Chondrocyte (in vitro differentiated cells): ENCODE measurements around the gene KMT2D. TPM values are rescaled to one million over a fixed set of nuclear protein-coding genes. Genes with fewer than 3 reads are reported as not detected.

Source experiments
- DNase-seq: peaks from one replicate; pipeline ENCODE4 v3.0.0; 2021; ENCODE audit warnings: mixed read lengths, low spot score
- H3K27ac Mint-ChIP-seq: one replicate; pipeline ENCODE4 v1.8.0; 2021; ENCODE audit warnings: mild to moderate bottlenecking, moderate library complexity, mixed read lengths; ENCODE audit not compliant: unreplicated experiment
- H3K27me3 Mint-ChIP-seq: 2 replicates; pipeline ENCODE4 v1.8.0; 2021; ENCODE audit warnings: low read depth, mixed read lengths
- H3K36me3 Mint-ChIP-seq: 2 replicates; pipeline ENCODE4 v1.8.0; 2021; ENCODE audit warnings: low read depth, mixed read lengths
- H3K4me1 Mint-ChIP-seq: 2 replicates; pipeline ENCODE4 v1.8.0; 2021; ENCODE audit warnings: low read depth, mild to moderate bottlenecking, mixed read lengths
- H3K4me3 Mint-ChIP-seq: one replicate; pipeline ENCODE4 v1.8.0; 2021; ENCODE audit warnings: mild to moderate bottlenecking, moderate library complexity, mixed read lengths; ENCODE audit not compliant: unreplicated experiment
- H3K9me3 Mint-ChIP-seq: 2 replicates; pipeline ENCODE4 v1.8.0; 2021; ENCODE audit warnings: low read depth, mixed read lengths
- CTCF ChIP-seq: fragments of 200-600 bp; sonication (generic); IDR thresholded peaks from 2 replicates; pipeline ENCODE4 v1.5.0; 2021; ENCODE audit warnings: antibody characterized with exemption, mild to moderate bottlenecking, moderate library complexity
- total RNA-seq: library from RNA; stranded (reverse); gene quantifications from 3 replicates; pipeline ENCODE4 v1.2.1, GENCODE V29; 2021

The KMT2D gene
- total RNA-seq, 1 donor from 2014 or later = 65.4 TPM

- peaks cover 16% of the 10 kb centered on the region for H3K4me1 Mint-ChIP-seq
- H3K27me3 Mint-ChIP-seq = no peaks in the 10 kb centered on the region
- H3K9me3 Mint-ChIP-seq = no peaks in the 10 kb centered on the region
- TF ChIP-seq CTCF = no peak
- no peak for DNase-seq
- peaks cover 24% of the 10 kb centered on the region for H3K36me3 Mint-ChIP-seq
- no peak overlapping the region for H3K27ac Mint-ChIP-seq
- no peak overlapping the region for H3K4me3 Mint-ChIP-seq
Observed at GRCh38 chr12:49022558-49023178, 37.9 kb downstream of the KMT2D start.

GRCh38 chr12:49021292-49021915, 39.2 kb downstream of the KMT2D start:
- no peak overlapping the region for H3K4me3 Mint-ChIP-seq
- H3K36me3 Mint-ChIP-seq = peaks cover 22% of the 10 kb centered on the region
- no peak for DNase-seq
- no peaks in the 10 kb centered on the region for H3K9me3 Mint-ChIP-seq
- peak overlapping the region; percentile 2 for H3K27ac Mint-ChIP-seq
- H3K27me3 Mint-ChIP-seq = no peaks in the 10 kb centered on the region
- no peak for TF ChIP-seq CTCF
- H3K4me1 Mint-ChIP-seq = peaks cover 28% of the 10 kb centered on the region

- H3K4me3 Mint-ChIP-seq = no peak overlapping the region
- DNase-seq = no peak
- peaks cover 16% of the 10 kb centered on the region for H3K36me3 Mint-ChIP-seq
- no peaks in the 10 kb centered on the region for H3K27me3 Mint-ChIP-seq
- H3K27ac Mint-ChIP-seq = peak overlapping the region; percentile 63
- no peaks in the 10 kb centered on the region for H3K9me3 Mint-ChIP-seq
- peaks cover 35% of the 10 kb centered on the region for H3K4me1 Mint-ChIP-seq
- TF ChIP-seq CTCF = no peak
Observed at GRCh38 chr12:49020441-49020840, 40.2 kb downstream of the KMT2D start.

GRCh38 chr12:49019443-49020324, 40.9 kb downstream of the KMT2D start:
- Mint-ChIP-seq H3K27me3 (no peaks in the 10 kb centered on the region), H3K27ac (peak overlapping the region; percentile 100), H3K4me1 (peaks cover 43% of the 10 kb centered on the region), H3K36me3 (peaks cover 12% of the 10 kb centered on the region), H3K9me3 (no peaks in the 10 kb centered on the region), H3K4me3 (peak overlapping the region; percentile 90)
- TF ChIP-seq CTCF = peak; percentile 61
- no peak for DNase-seq

- TF ChIP-seq CTCF = no peak
- Mint-ChIP-seq H3K36me3 (peaks cover 11% of the 10 kb centered on the region), H3K4me1 (peaks cover 43% of the 10 kb centered on the region), H3K4me3 (peak overlapping the region; percentile 90), H3K27me3 (no peaks in the 10 kb centered on the region), H3K9me3 (no peaks in the 10 kb centered on the region), H3K27ac (peak overlapping the region; percentile 100)
- no peak for DNase-seq
Observed at GRCh38 chr12:49019120-49019430, 41.5 kb downstream of the KMT2D start.
